IPS DF 19.7 (cell line): ENCODE results near the gene INSL3.
"Not testable (repeated sequence)": the region's sequence is repeated elsewhere in the genome, so short reads cannot be mapped to it uniquely, and the experiment has no call there.

Experiments used
- DNase-seq: peaks from one replicate; pipeline ENCODE4 v3.0.0-alpha.2; 2013; ENCODE audit warnings: low read depth, low spot score

Gene INSL3

DNA sequence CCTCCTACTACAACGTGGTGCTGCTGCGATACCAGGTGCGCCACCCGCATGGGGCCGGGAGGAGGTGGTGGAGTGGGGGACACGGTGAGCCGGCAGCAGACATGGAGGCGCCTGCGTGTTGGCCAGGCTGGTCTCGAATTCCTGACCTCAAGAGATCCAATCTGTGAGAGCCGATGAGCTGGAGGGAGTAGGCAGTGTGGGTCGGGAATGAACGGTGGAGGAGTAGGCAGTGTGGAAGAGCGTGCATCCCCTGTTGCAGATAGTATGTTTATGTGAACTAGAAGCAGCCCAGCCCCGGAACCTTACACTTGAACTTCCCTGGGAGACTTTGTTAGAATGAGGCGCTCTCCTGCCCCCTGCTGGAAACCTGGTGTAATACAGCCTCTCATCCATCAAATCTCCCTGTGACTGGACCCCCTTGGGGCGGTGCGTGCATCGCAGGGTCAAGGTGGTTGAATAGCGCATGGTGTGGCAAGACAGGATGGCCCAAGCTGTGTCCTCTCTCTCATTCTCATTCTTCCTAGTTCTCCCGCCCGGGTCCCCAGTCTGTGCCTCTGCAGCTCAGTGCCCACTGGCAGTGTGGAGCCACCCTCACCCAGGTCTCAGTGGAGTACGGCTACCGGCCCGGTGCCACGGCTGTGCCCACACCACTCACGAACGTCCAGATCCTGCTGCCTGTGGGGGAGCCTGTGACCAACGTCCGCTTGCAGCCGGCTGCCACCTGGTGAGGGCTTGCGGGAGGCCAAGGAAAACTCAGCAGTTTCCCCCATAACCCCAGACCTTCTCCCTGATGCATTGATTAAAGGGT, 36.9 kb downstream of the INSL3 start:
- DNase-seq: no peak

DNA sequence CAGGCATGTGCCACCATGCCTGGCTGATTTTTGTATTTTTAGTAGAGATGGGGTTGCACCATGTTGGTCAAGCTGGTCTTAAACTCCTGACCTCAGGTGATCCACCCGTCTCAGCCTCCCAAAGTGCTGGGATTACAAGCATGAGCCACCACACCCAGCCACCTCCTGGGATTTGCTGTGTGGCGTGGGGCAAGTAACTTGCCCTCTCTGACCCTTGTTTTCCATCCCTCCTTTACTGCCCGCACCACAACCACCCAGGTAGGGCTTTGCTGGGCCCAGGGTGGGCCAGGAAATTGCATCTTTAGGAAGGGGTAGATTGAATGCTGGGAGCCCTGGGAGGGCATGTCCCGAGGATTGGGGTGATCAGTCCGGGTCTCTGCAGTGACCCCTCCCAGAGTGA, 37.6 kb downstream of the INSL3 start:
- DNase-seq: not testable (repeated sequence)

DNA sequence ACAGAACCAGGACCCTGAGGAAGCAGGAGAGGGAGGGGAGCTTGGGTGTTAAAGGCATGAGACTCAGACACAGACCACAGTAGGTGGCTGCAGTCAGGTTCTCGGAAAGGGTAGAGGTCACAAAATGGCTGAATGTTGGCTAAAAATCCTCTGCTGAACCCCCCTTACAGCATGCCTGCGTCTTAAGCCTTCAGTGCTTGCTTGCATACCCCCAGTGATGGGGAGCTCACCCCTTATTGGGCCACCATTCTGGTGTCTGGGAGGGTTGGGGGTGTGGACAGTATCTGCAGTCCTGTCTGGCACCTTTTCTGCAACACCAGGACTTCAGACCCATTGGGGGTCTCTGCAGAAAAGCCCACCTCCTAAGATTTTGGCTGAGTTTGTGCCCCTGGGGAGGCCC, 40.5 kb downstream of the INSL3 start:
- DNase-seq: no peak

DNA sequence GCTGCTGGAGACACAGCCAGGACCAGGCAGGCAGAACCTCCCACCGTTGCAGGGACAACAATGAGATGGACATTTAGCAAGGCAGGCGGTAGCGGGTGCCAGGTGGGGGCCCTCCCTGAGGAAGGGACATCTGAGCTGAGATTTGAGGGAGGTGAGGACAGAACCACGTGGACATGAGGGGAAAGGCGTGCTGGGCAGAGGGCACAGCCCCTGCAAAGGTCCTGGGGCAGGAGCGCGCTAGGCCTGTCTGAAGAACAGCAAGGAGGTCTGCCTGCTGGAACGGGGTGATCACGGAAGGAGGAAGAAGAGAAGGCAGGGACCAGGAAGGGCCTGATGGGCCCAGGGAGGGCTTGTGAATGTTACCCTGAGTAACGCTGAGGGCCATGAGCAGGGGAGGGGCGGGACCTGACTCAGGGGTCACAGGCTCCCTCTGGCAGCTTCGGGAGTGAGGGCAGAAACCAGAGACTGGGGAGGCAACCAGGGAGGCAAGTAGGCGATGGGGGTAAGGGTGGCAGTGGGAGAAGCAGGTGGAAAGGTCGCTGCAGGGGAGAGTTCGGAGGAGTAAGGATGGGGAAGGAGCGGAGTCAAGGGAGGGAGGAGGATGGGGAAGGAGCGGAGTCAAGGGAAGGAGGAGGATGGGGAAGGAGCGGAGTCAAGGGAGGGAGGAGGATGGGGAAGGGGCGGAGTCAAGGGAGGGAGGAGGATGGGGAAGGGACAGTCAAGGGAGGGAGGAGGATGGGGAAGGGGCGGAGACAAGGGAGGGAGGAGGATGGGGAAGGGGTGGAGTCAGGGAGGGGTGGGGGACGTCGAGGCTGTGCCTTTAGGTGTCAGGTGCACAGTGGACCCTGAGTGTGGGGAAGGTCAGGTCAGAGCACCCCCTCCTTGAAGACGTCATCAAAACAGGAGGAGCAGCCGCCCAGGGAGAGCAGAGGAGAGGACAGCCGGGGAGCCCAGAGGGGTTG, 42.1 kb downstream of the INSL3 start:
- peak; percentile 88 for DNase-seq

DNA sequence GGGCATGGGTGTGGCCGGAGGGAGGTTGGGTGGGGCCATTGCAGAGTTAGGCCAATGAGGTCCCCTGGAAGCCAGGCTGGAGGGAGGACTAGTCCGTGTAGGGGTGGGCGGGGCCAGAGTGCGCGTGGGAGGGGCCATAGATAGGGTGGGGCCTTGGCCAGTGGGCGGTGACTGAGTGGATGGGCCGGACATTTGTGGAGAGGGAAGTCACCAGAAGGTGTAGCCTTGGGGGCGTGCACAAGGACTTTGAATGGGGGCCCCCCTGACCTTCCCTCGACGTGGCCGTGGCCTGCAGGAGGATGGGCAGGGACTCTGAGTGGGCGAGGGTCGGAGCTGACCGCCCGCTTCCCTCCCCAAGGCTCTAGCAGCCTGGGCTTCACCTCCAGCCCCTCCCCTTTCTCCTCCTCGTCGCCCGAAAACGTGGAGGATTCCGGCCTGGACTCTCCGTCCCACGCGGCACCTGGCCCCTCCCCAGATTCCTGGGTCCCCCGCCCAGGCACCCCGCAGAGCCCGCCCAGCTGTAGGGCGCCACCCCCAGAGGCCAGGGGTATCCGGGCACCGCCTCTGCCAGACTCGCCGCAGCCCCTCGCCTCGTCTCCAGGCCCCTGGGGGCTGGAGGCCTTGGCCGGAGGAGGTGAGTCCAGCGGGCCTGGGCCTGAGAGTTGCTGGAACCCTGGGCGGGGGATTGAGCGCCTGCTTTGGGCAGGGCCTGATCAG, 42.9 kb downstream of the INSL3 start:
- no peak for DNase-seq

DNA sequence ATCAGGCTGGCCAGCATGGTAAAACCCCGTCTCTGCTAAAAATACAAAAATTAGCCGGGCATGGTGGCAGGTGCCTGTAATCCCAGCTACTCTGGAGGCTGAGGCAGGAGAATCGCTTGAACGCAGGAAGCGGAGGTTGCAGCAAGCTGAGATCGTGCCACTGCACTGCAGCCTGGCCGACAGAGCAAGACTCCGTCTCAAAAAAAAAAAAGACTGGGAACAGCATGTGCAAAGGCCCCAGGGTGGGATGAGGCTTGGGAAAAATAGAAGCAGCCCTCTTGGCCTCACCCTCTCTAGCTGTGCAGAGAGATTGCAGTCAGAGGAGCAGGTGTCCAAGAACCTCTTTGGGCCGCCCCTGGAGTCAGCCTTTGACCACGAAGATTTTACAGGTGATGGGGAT, 43.5 kb downstream of the INSL3 start:
- not testable (repeated sequence) for DNase-seq

DNA sequence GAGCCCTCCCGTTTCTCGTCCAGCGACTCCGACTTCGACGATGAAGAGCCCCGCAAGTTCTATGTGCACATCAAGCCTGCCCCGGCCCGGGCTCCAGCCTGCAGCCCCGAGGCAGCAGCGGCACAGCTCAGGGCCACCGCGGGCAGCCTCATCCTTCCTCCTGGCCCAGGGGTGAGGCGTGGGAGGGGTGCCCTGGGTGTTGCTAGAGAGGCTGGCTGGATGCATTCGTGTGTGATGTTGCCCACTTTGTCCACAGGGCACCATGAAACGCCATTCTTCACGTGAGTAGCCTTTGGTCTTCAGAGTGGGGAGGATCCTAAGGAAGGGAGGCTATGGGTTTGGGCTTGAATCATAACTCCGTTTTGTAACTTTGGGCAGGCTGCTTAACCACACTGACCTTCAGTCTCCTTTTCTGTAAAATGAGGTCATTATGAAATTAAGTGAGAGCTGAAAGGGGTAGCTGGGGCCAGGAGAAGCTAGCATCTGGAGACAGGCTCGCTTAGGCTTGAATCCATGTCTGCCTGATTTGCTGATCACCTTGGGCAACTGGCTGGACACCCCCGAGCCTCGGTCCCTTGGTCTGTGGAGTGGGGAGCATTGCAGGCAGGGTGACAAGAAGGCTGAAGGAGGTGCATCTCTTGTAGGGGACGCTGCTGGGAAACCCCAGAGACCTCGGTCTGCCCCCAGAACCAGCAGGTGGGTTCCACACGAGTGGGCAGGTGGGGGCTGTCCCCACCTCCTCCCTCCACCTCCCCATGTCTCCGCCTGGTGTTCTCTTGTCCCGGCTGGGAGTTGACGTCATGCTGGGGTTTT, 45.1 kb downstream of the INSL3 start:
- DNase-seq: no peak

DNA sequence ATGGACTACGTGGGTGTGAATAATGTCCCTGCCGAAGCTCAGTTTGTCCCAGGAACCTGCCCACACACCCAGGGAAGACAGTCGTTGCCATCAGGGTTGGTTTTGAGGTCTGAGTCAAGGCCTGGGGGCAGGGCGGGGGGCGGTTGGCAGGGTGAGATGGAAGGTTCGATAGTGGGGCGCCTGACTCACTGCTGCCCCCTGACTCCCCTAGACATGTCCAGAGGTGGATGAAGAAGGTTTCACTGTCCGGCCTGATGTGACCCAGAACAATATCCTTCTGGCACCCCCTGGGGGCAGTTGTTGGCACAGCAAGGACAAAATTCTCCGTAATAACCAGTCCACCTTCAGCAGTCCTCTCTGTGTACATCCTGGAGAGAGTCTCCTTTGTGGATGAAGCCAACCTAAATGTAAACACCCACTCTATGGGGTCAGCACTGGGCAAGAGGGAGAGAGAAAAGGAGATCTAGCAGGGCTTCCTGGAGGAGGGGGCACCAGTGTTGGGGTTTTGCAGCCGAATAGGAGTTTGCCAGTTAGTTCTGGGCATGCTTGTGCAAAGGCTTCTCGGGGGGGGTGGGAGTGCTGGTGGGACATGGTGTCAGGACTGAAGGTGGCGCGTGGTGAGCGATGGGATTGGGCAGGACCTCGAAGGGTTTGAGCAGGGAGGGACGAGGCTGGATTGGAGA, 45.9 kb downstream of the INSL3 start:
- DNase-seq: no peak

DNA sequence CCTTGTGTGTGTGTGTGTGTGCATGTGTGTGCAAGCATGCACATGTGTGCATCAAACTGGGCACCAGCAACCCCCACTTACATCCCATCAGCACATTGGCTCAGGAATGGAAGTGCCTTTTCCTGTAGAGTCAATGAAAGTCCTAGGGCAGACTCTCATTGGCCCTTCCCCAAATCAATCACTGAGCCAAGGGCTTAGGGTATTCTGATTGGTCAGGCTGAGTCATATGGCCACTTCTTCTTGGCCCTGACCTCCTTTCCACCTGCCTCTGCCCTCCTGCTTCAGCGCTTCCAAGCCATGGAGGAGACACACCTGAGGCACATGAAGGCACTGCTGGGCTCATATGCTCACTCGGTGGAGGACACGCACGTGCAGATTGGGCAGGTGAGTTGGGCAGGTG, 49.1 kb downstream of the INSL3 start:
- no peak for DNase-seq

DNA sequence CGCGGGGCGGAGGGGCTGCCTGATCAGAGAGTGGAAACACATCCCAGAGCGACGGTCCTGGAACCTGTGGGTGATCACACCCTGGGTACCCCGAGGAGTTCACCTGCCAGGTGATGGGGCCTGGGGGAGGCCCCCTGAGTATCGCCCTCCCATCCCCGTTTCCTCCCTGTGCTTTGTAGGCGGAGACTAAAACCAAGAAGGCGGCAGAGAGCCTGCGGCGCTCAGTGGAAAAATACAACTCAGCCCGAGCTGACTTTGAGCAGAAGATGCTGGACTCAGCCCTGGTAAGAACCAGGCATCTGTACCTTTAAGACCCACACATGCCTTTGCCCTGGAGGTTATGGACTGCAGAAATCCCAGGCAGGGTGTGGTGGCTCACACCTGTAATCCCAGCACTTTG, 50.7 kb downstream of the INSL3 start:
- DNase-seq: no peak

DNA sequence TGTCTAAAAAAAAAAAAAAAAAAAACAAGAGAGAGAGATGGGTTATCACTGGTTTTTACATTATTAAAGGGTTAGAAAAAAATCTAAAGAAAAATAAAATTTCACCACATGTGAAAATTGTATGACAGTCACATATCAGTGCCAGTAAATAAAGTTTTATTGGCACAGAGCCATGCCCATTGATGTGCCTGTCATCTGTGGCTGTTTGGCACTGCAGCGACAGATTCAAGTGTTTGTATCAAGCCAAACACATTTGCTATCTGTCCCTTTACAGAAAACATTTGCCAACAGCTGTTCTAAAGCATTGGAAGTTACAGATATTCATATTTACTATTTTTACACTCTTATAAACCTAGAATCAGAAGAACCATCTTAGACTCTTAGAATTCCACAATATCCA, 53.8 kb downstream of the INSL3 start:
- no peak for DNase-seq

DNA sequence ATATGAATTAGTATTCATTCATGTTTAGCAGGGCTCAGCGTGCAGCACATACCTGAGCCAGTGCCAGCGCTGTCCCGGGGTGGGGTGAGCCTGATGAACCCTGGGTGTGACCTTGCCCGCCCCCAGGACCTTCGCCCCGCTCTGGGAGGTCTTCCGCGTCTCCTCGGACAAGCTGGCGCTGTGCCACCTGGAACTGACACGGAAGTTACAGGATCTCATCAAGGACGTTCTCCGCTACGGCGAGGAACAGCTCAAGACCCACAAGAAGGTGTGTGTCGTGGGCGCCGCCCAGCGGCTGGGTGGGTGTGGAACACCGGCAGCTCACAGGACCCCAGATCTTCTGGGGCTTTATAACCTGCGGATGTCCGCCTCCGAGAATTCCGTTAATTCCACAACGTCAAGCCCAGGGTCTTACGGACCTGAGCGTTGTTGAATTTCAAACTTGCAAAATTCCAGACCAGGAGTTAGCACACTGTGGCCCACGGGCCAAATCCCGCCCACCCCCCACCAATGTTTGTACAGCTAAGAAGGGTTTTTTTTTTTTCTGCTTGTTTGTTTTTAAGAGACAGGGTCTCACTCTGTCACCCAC, 54.7 kb downstream of the INSL3 start:
- peak; percentile 78 for DNase-seq
